Type B pancreatic cell (in vitro differentiated cells): ENCODE results near the gene AHDC1. TPM values are rescaled to one million over a fixed set of nuclear protein-coding genes. Genes with fewer than 3 reads are reported as not detected.
A peak's percentile ranks its signal among the peaks of the same experiment; 100 is the strongest.

Source experiments
- DNase-seq: peaks from one replicate; pipeline ENCODE4 v3.0.0; 2021; ENCODE audit warnings: mixed read lengths; ENCODE audit not compliant: unreplicated experiment; ENCODE audit errors: extremely low spot score
- H3K27ac Mint-ChIP-seq: 2 replicates; pipeline ENCODE4 v1.8.0; 2021; ENCODE audit warnings: mild to moderate bottlenecking, mixed read lengths
- H3K27me3 Mint-ChIP-seq: 2 replicates; pipeline ENCODE4 v1.8.0; 2021; ENCODE audit warnings: mixed read lengths
- H3K36me3 Mint-ChIP-seq: 2 replicates; pipeline ENCODE4 v1.8.0; 2021; ENCODE audit warnings: mixed read lengths
- H3K4me1 Mint-ChIP-seq: one replicate; pipeline ENCODE4 v1.8.0; 2021; ENCODE audit warnings: mixed read lengths; ENCODE audit not compliant: unreplicated experiment
- H3K4me3 Mint-ChIP-seq: 2 replicates; pipeline ENCODE4 v1.8.0; 2021; ENCODE audit warnings: mild to moderate bottlenecking, mixed read lengths
- H3K9me3 Mint-ChIP-seq: 2 replicates; pipeline ENCODE4 v1.8.0; 2021; ENCODE audit warnings: mixed read lengths
- total RNA-seq: library from RNA; stranded (reverse); gene quantifications from 2 replicates; pipeline ENCODE4 v1.2.1, GENCODE V29; 2021; ENCODE audit warnings: low replicate concordance
- TF ChIP-seq, protein P1 (sequence below): fragments of 200-600 bp; sonication (generic); conservative IDR thresholded peaks from 2 replicates; pipeline ENCODE4 v1.5.0; 2021; ENCODE audit warnings: antibody characterized with exemption, mild to moderate bottlenecking

AHDC1 gene
- total RNA-seq, 1 donor from 2014 or later = 61.0 TPM

DNA sequence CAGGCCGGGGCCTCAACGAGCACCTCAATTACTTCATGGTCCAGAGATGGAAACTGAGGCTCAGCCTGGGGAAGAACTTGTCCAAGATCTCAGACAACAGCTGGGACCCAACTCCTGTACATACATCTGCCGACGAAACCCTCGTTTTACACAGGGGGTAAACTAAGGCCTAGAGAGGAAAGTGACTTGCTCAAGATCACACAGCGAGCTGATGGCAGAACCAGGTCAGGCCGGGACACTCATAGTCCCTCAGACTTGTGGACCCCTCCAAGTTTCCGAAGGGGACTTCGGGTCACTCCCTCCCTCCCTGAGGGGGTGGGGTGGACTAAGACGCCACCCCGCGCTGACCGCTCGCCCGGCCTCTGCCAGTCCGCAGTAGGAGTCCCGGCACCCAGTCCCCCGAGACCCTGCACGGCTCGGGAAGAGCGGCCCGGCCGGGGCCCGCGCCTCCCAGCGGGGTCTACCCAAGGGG lies 114.4 kb downstream of the AHDC1 start:
- peak; percentile 77 for DNase-seq
- no peaks in the 10 kb centered on the region for H3K27me3 Mint-ChIP-seq
- H3K27ac Mint-ChIP-seq = peak overlapping the region; percentile 100
- H3K4me3 Mint-ChIP-seq = peak overlapping the region; percentile 98
- H3K4me1 Mint-ChIP-seq = peaks cover 30% of the 10 kb centered on the region
- no peaks in the 10 kb centered on the region for H3K9me3 Mint-ChIP-seq
- no peaks in the 10 kb centered on the region for H3K36me3 Mint-ChIP-seq
- TF ChIP-seq, protein P1, sequence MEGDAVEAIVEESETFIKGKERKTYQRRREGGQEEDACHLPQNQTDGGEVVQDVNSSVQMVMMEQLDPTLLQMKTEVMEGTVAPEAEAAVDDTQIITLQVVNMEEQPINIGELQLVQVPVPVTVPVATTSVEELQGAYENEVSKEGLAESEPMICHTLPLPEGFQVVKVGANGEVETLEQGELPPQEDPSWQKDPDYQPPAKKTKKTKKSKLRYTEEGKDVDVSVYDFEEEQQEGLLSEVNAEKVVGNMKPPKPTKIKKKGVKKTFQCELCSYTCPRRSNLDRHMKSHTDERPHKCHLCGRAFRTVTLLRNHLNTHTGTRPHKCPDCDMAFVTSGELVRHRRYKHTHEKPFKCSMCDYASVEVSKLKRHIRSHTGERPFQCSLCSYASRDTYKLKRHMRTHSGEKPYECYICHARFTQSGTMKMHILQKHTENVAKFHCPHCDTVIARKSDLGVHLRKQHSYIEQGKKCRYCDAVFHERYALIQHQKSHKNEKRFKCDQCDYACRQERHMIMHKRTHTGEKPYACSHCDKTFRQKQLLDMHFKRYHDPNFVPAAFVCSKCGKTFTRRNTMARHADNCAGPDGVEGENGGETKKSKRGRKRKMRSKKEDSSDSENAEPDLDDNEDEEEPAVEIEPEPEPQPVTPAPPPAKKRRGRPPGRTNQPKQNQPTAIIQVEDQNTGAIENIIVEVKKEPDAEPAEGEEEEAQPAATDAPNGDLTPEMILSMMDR = no peak

DNA sequence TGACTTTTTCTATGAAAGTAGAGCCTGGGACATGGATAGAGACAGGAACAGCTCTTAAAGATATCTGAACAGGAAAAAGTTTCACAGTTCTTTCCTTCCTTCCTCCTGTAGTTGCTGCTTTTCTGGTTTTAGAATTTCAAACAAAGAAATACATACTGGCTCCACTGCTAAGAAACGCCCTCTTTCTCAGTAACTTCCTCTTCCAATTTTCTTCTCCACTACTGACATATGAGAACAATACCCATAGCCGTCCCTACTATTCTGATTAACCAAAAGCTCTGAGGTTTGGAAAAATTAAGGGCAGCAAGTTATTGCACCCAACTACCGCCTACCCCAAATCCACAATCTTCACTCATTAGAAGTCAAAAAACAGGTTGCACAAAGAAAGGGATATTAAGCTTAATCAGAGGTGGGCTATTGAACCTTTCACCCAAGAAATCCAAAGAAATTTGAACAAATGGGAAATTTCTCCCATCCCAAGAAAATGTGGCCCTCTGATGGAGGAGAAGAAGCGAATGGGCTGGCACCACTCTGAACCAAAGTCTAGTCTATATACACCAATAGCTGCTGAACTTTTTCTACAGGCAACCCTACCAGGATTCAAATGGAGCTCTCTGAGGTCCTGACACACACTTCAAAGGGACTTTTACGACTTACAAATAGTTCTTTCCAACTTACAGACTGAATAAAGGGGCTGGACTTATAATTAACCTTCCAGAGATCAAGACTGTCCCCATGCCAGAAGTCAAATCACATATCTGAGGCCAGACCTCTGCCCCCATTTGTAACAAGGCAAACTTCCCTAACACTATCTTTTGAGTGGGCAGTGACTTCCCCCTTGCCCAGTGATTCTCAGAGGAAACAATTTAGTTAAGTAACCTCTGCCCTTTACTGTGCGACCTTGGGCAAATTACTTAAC lies 115.7 kb downstream of the AHDC1 start:
- Mint-ChIP-seq H3K9me3 (no peaks in the 10 kb centered on the region), H3K27me3 (no peaks in the 10 kb centered on the region), H3K36me3 (no peaks in the 10 kb centered on the region), H3K4me1 (peaks cover 30% of the 10 kb centered on the region), H3K27ac (peak overlapping the region; percentile 89), H3K4me3 (peak overlapping the region; percentile 98)
- DNase-seq = no peak
- TF ChIP-seq, protein P1 = no peak

DNA sequence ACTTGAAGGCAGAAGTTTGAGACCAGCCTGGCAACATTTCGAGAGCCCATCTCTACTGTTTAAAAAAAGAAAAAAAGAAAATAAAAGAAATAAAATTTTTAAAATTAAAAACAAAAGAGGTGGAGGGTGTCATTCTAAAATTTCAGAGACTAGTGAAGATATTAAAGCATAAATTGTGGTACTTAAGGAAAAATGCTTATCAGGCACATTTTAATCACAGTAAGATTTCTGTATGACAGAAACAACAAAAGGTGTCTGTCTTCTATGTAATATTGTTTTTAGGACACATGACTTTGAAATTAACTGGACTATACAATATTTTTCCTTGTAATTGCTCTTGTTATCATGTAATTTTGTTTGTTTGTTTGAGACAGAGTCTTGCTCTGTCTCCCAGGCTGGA lies 118.6 kb downstream of the AHDC1 start:
- Mint-ChIP-seq H3K4me3 (no peak overlapping the region), H3K9me3 (no peaks in the 10 kb centered on the region), H3K27me3 (no peaks in the 10 kb centered on the region), H3K36me3 (peaks cover 6% of the 10 kb centered on the region), H3K27ac (no peak overlapping the region), H3K4me1 (peaks cover 31% of the 10 kb centered on the region)
- TF ChIP-seq, protein P1 = no peak
- DNase-seq = no peak

Other genes with a start within 250 kb of the AHDC1 start
- gene MAP3K6, start 237.2 kb downstream of the AHDC1 start, total RNA-seq = 15.6 and 39.9 TPM in 2 replicates
- not detected in 2 replicates for gene FCN3, start 229.3 kb downstream of the AHDC1 start, total RNA-seq
- 0.41 and 0.76 TPM in 2 replicates for gene CD164L2, start 220.8 kb downstream of the AHDC1 start, total RNA-seq
- 1.3 and 1.9 TPM in 2 replicates for gene GPR3, start 211.5 kb downstream of the AHDC1 start, total RNA-seq
- gene WASF2, start 114.0 kb downstream of the AHDC1 start, total RNA-seq = 113 and 123 TPM in 2 replicates
- not detected in 2 replicates for gene FGR, start 31.0 kb upstream of the AHDC1 start, total RNA-seq
- gene IFI6, start 68.0 kb upstream of the AHDC1 start, total RNA-seq = 62.2 and 136 TPM in 2 replicates
- 12.3 and 14.2 TPM in 2 replicates for gene FAM76A, start 121.8 kb upstream of the AHDC1 start, total RNA-seq
- gene STX12, start 169.1 kb upstream of the AHDC1 start, total RNA-seq = 28.9 and 41.6 TPM in 2 replicates
- 53.9 and 54.9 TPM in 2 replicates for gene PPP1R8, start 226.6 kb upstream of the AHDC1 start, total RNA-seq